ENCODE results near the gene RBM4.

Gene RBM4

GRCh38 chr11:66652651-66653050 lies 14.1 kb downstream of the RBM4 start:
- H3K27ac ChIP-seq (ENCODE audit: low read depth, low read length): no peak overlapping the region
- H3K36me3 ChIP-seq (ENCODE audit: insufficient read depth, low read length): peaks cover 14% of the 10 kb centered on the region

GRCh38 chr11:66653123-66653522 lies 14.6 kb downstream of the RBM4 start:
- Histone ChIP-seq H3K36me3 (ENCODE audit: insufficient read depth, low read length) (peaks cover 14% of the 10 kb centered on the region), H3K4me3 (ENCODE audit: low read depth, low read length) (no peak overlapping the region), H2AFZ (ENCODE audit: low read length, unreplicated experiment) (no peak overlapping the region), H3K79me2 (ENCODE audit: control insufficient read depth, insufficient read depth, low read length, unreplicated experiment) (peaks cover 12% of the 10 kb centered on the region), H3K27ac (ENCODE audit: low read depth, low read length) (no peak overlapping the region), H3K4me1 (ENCODE audit: control insufficient read depth, insufficient read depth, low read length, unreplicated experiment) (no peaks in the 10 kb centered on the region), H3K27me3 (ENCODE audit: insufficient read depth, low read length) (no peaks in the 10 kb centered on the region)

More at GRCh38 chr11:66652651-66653050, 14.1 kb downstream of the RBM4 start:
- H3K4me1 ChIP-seq (ENCODE audit: control insufficient read depth, insufficient read depth, low read length, unreplicated experiment): no peaks in the 10 kb centered on the region
- peaks cover 13% of the 10 kb centered on the region for H3K79me2 ChIP-seq (ENCODE audit: control insufficient read depth, insufficient read depth, low read length, unreplicated experiment)
- H3K4me3 ChIP-seq (ENCODE audit: low read depth, low read length): no peak overlapping the region
- no peak overlapping the region for H2AFZ ChIP-seq (ENCODE audit: low read length, unreplicated experiment)
- no peaks in the 10 kb centered on the region for H3K27me3 ChIP-seq (ENCODE audit: insufficient read depth, low read length)

- Histone ChIP-seq H3K4me3 (ENCODE audit: low read depth, low read length) (no peak overlapping the region), H3K27me3 (ENCODE audit: insufficient read depth, low read length) (no peaks in the 10 kb centered on the region), H3K4me1 (ENCODE audit: control insufficient read depth, insufficient read depth, low read length, unreplicated experiment) (no peaks in the 10 kb centered on the region), H2AFZ (ENCODE audit: low read length, unreplicated experiment) (no peak overlapping the region), H3K27ac (ENCODE audit: low read depth, low read length) (no peak overlapping the region), H3K36me3 (ENCODE audit: insufficient read depth, low read length) (no peaks in the 10 kb centered on the region; the same call in 1 of the 2 replicates), H3K79me2 (ENCODE audit: control insufficient read depth, insufficient read depth, low read length, unreplicated experiment) (peaks cover 3% of the 10 kb centered on the region)
These were observed 21.3 kb downstream of the RBM4 start for GRCh38 chr11:66659763-66660162.

- peaks cover 17% of the 10 kb centered on the region for H3K36me3 ChIP-seq (ENCODE audit: insufficient read depth, low read length)
- no peak overlapping the region for H2AFZ ChIP-seq (ENCODE audit: low read length, unreplicated experiment)
- peaks cover 7% of the 10 kb centered on the region for H3K79me2 ChIP-seq (ENCODE audit: control insufficient read depth, insufficient read depth, low read length, unreplicated experiment)
These were observed 25.3 kb downstream of the RBM4 start for GRCh38 chr11:66663741-66664296.

GRCh38 chr11:66665369-66665768 lies 26.9 kb downstream of the RBM4 start:
- Histone ChIP-seq H3K27ac (ENCODE audit: low read depth, low read length) (no peak overlapping the region), H3K4me3 (ENCODE audit: low read depth, low read length) (no peak overlapping the region), H2AFZ (ENCODE audit: low read length, unreplicated experiment) (no peak overlapping the region), H3K36me3 (ENCODE audit: insufficient read depth, low read length) (peaks cover 21% of the 10 kb centered on the region), H3K4me1 (ENCODE audit: control insufficient read depth, insufficient read depth, low read length, unreplicated experiment) (no peaks in the 10 kb centered on the region), H3K27me3 (ENCODE audit: insufficient read depth, low read length) (no peaks in the 10 kb centered on the region), H3K79me2 (ENCODE audit: control insufficient read depth, insufficient read depth, low read length, unreplicated experiment) (peaks cover 7% of the 10 kb centered on the region)

More at GRCh38 chr11:66663741-66664296, 25.3 kb downstream of the RBM4 start:
- Histone ChIP-seq H3K27me3 (ENCODE audit: insufficient read depth, low read length) (no peaks in the 10 kb centered on the region), H3K27ac (ENCODE audit: low read depth, low read length) (no peak overlapping the region), H3K4me1 (ENCODE audit: control insufficient read depth, insufficient read depth, low read length, unreplicated experiment) (no peaks in the 10 kb centered on the region), H3K4me3 (ENCODE audit: low read depth, low read length) (no peak overlapping the region)

GRCh38 chr11:66670816-66671215 lies 32.3 kb downstream of the RBM4 start:
- Histone ChIP-seq H3K27ac (ENCODE audit: low read depth, low read length) (no peak overlapping the region), H3K27me3 (ENCODE audit: insufficient read depth, low read length) (no peaks in the 10 kb centered on the region), H3K4me1 (ENCODE audit: control insufficient read depth, insufficient read depth, low read length, unreplicated experiment) (peaks cover 9% of the 10 kb centered on the region), H3K79me2 (ENCODE audit: control insufficient read depth, insufficient read depth, low read length, unreplicated experiment) (peaks cover 16% of the 10 kb centered on the region), H2AFZ (ENCODE audit: low read length, unreplicated experiment) (no peak overlapping the region), H3K4me3 (ENCODE audit: low read depth, low read length) (no peak overlapping the region), H3K36me3 (ENCODE audit: insufficient read depth, low read length) (peaks cover 30% of the 10 kb centered on the region)

GRCh38 chr11:66674964-66675602 lies 36.6 kb downstream of the RBM4 start:
- H3K27ac ChIP-seq (ENCODE audit: low read depth, low read length): no peak overlapping the region
- no peak overlapping the region for H2AFZ ChIP-seq (ENCODE audit: low read length, unreplicated experiment)
- H3K27me3 ChIP-seq (ENCODE audit: insufficient read depth, low read length): no peaks in the 10 kb centered on the region
- peak overlapping the region; percentile 96 for H3K4me3 ChIP-seq (ENCODE audit: low read depth, low read length)
- H3K4me1 ChIP-seq (ENCODE audit: control insufficient read depth, insufficient read depth, low read length, unreplicated experiment): peaks cover 18% of the 10 kb centered on the region
- peaks cover 26% of the 10 kb centered on the region for H3K79me2 ChIP-seq (ENCODE audit: control insufficient read depth, insufficient read depth, low read length, unreplicated experiment)
- H3K36me3 ChIP-seq (ENCODE audit: insufficient read depth, low read length): peaks cover 22% of the 10 kb centered on the region

GRCh38 chr11:66676282-66676919 lies 37.9 kb downstream of the RBM4 start:
- no peak overlapping the region for H3K27ac ChIP-seq (ENCODE audit: low read depth, low read length)
- H3K4me3 ChIP-seq (ENCODE audit: low read depth, low read length): peak overlapping the region; percentile 96
- peaks cover 18% of the 10 kb centered on the region for H3K4me1 ChIP-seq (ENCODE audit: control insufficient read depth, insufficient read depth, low read length, unreplicated experiment)
- H2AFZ ChIP-seq (ENCODE audit: low read length, unreplicated experiment): no peak overlapping the region
- peaks cover 26% of the 10 kb centered on the region for H3K79me2 ChIP-seq (ENCODE audit: control insufficient read depth, insufficient read depth, low read length, unreplicated experiment)
- peaks cover 22% of the 10 kb centered on the region for H3K36me3 ChIP-seq (ENCODE audit: insufficient read depth, low read length)
- no peaks in the 10 kb centered on the region for H3K27me3 ChIP-seq (ENCODE audit: insufficient read depth, low read length)

- peaks cover 22% of the 10 kb centered on the region for H3K36me3 ChIP-seq (ENCODE audit: insufficient read depth, low read length)
- no peaks in the 10 kb centered on the region for H3K27me3 ChIP-seq (ENCODE audit: insufficient read depth, low read length)
- H3K79me2 ChIP-seq (ENCODE audit: control insufficient read depth, insufficient read depth, low read length, unreplicated experiment): peaks cover 26% of the 10 kb centered on the region
- peak overlapping the region; percentile 96 for H3K4me3 ChIP-seq (ENCODE audit: low read depth, low read length)
- peak overlapping the region; percentile 90 for H3K27ac ChIP-seq (ENCODE audit: low read depth, low read length)
- H2AFZ ChIP-seq (ENCODE audit: low read length, unreplicated experiment): peak overlapping the region; percentile 73
- peaks cover 18% of the 10 kb centered on the region for H3K4me1 ChIP-seq (ENCODE audit: control insufficient read depth, insufficient read depth, low read length, unreplicated experiment)
These were observed 38.6 kb downstream of the RBM4 start for GRCh38 chr11:66676931-66677598.

GRCh38 chr11:66677599-66678375 lies 39.3 kb downstream of the RBM4 start, which contains the start of gene RBM4B:
RBM4B (minus strand) TSS chr11:66677887; CDS start chr11:66677079, 808 bp downstream.
- Histone ChIP-seq H3K27me3 (ENCODE audit: insufficient read depth, low read length) (no peaks in the 10 kb centered on the region), H3K4me3 (ENCODE audit: low read depth, low read length) (peak within 1 kb of the TSS; percentile 96), H3K4me1 (ENCODE audit: control insufficient read depth, insufficient read depth, low read length, unreplicated experiment) (peaks cover 18% of the 10 kb centered on the region), H2AFZ (ENCODE audit: low read length, unreplicated experiment) (peak within 1 kb of the TSS; percentile 73), H3K27ac (ENCODE audit: low read depth, low read length) (peak within 1 kb of the TSS; percentile 90), H3K36me3 (ENCODE audit: insufficient read depth, low read length) (peaks cover 22% of the 10 kb centered on the region), H3K79me2 (ENCODE audit: control insufficient read depth, insufficient read depth, low read length, unreplicated experiment) (peaks cover 26% of the 10 kb centered on the region)

Measured in ACC112 (cell line).